HCT116 (cell line): ENCODE results near the gene RNH1. TPM values are rescaled to one million over a fixed set of nuclear protein-coding genes. Genes with fewer than 3 reads are reported as not detected.

ENCODE experiments used
- ATAC-seq: fragments of 200-7000 bp; cut with Tn5 transposase; 2 replicates; pipeline ENCODE4 v1.9.1; 2020; ENCODE audit warnings: mild to moderate bottlenecking, moderate library complexity
- BruUV-seq: library from RNA; stranded (reverse); fragments of 400-500 nt; replicated peaks from 2 replicates; lab custom pipeline; 2021; lab: Mats Ljungman, UMichigan
- CTCF ChIA-PET: fragments of 300-600 bp; sonication (Branson Sonifier 250); formaldehyde crosslinking; loops from one replicate; lab custom pipeline; 2021; ENCODE audit warnings: antibody characterized with exemption; lab: Charles Lee
- POLR2A ChIA-PET: fragments of 300-600, 350-600 bp; sonication (Branson Sonifier 250); formaldehyde crosslinking; loops from one replicate; lab custom pipeline; 2021; ENCODE audit warnings: antibody characterized with exemption; lab: Charles Lee
- RAD21 ChIA-PET, 2 experiments: fragments of 300-600 bp; sonication (Branson Sonifier 250); formaldehyde crosslinking; loops; one replicate each; lab custom pipeline; 2023; ENCODE audit warnings: low total read pairs in 2 of 2; ENCODE audit not compliant: uncharacterized antibody in 2 of 2, unreplicated experiment in 2 of 2, low non-redundant PET in 1 of 2; lab: Charles Lee
- DNase-seq: peaks from one replicate; pipeline ENCODE4 v3.0.0-alpha.2; 2010; ENCODE audit warnings: low read depth, low spot score
- H2AFZ ChIP-seq: fragments of 200-600 bp; shearing (Covaris generic), sonication (generic); 2 replicates; pipeline ENCODE4 v1.6.1; 2017; ENCODE audit warnings: low read depth, mixed run types, mixed read lengths, antibody characterized with exemption, low read length; ENCODE audit not compliant: poor library complexity, severe bottlenecking
- H3K27ac ChIP-seq: 2 replicates; pipeline ENCODE4 v1.5.1; 2012; ENCODE audit warnings: low read depth, low read length
- H3K27me3 ChIP-seq: fragments of 200-600 bp; sonication (generic); 2 replicates; pipeline ENCODE4 v1.6.1; 2016; ENCODE audit warnings: mixed run types, low read length, mixed read lengths; ENCODE audit not compliant: insufficient read depth
- H3K36me3 ChIP-seq, 2 experiments: fragments of 200-500 bp in 1 of 2; fragments of 200-600 bp in 1 of 2; sonication (Bioruptor generic) in 1 of 2; sonication (generic) in 1 of 2; 2 replicates each; pipeline versions ENCODE4 v1.5.1 to v1.6.1; 2014 to 2016; ENCODE audit warnings: low read length in 2 of 2, inconsistent platforms in 1 of 2, mixed read lengths in 1 of 2, mixed run types in 1 of 2; ENCODE audit not compliant: insufficient read depth in 2 of 2, control insufficient read depth in 1 of 2
- H3K4me1 ChIP-seq, 2 experiments: fragments of 200-600 bp in 1 of 2; sonication (generic) in 1 of 2; 2 replicates each; pipeline versions ENCODE4 v1.5.1 to v1.6.1; 2012 to 2017; ENCODE audit warnings: low read length in 2 of 2, inconsistent platforms in 1 of 2, mild to moderate bottlenecking in 1 of 2, mixed read lengths in 1 of 2, mixed run types in 1 of 2, moderate library complexity in 1 of 2; ENCODE audit not compliant: insufficient read depth in 2 of 2, control insufficient read depth in 1 of 2
- H3K4me2 ChIP-seq: fragments of 200-600 bp; sonication (generic); 2 replicates; pipeline ENCODE4 v1.6.1; 2017; ENCODE audit warnings: mixed run types, low read length, mixed read lengths
- H3K4me3 ChIP-seq, 2 experiments: fragments of 200-600 bp in 1 of 2; sonication (generic) in 1 of 2; replicated peaks in 1 of 2; 2 replicates each; pipeline ENCODE4 v1.5.1; 2011 to 2016; ENCODE audit warnings: low read length in 2 of 2, control low read depth in 1 of 2, low read depth in 1 of 2, mild to moderate bottlenecking in 1 of 2, mixed read lengths in 1 of 2, mixed run types in 1 of 2
- H3K79me2 ChIP-seq: fragments of 200-600 bp; sonication (generic); 2 replicates; pipeline ENCODE4 v1.6.1; 2017; ENCODE audit warnings: mild to moderate bottlenecking, mixed run types, low read length, moderate library complexity, mixed read lengths; ENCODE audit not compliant: insufficient read depth
- H3K9ac ChIP-seq: fragments of 200-600 bp; sonication (generic); 2 replicates; pipeline ENCODE4 v1.6.1; 2016; ENCODE audit warnings: low read length, mixed read lengths
- H3K9me2 ChIP-seq: fragments of 200-600 bp; sonication (generic), shearing (Covaris generic); 2 replicates; pipeline ENCODE4 v1.6.1; 2017; ENCODE audit warnings: mixed run types, mild to moderate bottlenecking, moderate library complexity; ENCODE audit not compliant: insufficient read depth
- H3K9me3 ChIP-seq, 2 experiments: fragments of 200-500 bp in 1 of 2; fragments of 200-600 bp in 1 of 2; sonication (Bioruptor generic) in 1 of 2; sonication (generic) in 1 of 2; 2 replicates each; pipeline ENCODE4 v1.6.1; 2014 to 2017; ENCODE audit warnings: low read length in 2 of 2, mixed read lengths in 2 of 2, inconsistent platforms in 1 of 2, low read depth in 1 of 2, mild to moderate bottlenecking in 1 of 2, mixed run types in 1 of 2, moderate library complexity in 1 of 2; ENCODE audit not compliant: control insufficient read depth in 1 of 2, insufficient read depth in 1 of 2
- H4K20me1 ChIP-seq: fragments of 200-600 bp; sonication (generic), shearing (Covaris generic); 2 replicates; pipeline ENCODE4 v1.6.1; 2017; ENCODE audit warnings: mixed run types, mild to moderate bottlenecking, moderate library complexity; ENCODE audit not compliant: insufficient read depth
- JUND ChIP-seq: IDR thresholded peaks from 2 replicates; pipeline ENCODE4 v1.6.1; 2012
- SRF ChIP-seq: IDR thresholded peaks from 2 replicates; pipeline ENCODE4 v1.6.1; 2012; ENCODE audit warnings: low read depth
- intact Hi-C: fragments of 100-400 bp; cut with micrococcal nuclease; formaldehyde crosslinking; loops from 2 replicates; pipeline ENCODE4 v1.10.0; 2022
- total RNA-seq: library from RNA; stranded (reverse); gene quantifications from one replicate; pipeline ENCODE4 v1.2.1, GENCODE V29; 2021; ENCODE audit not compliant: unreplicated experiment
- TF ChIP-seq, protein P1 (sequence below): IDR thresholded peaks from 2 replicates; pipeline ENCODE4 v1.6.1; 2012; ENCODE audit warnings: low read depth

RNH1 gene
- total RNA-seq, 1 experiment from 2014 or later, result 120 TPM

DNA sequence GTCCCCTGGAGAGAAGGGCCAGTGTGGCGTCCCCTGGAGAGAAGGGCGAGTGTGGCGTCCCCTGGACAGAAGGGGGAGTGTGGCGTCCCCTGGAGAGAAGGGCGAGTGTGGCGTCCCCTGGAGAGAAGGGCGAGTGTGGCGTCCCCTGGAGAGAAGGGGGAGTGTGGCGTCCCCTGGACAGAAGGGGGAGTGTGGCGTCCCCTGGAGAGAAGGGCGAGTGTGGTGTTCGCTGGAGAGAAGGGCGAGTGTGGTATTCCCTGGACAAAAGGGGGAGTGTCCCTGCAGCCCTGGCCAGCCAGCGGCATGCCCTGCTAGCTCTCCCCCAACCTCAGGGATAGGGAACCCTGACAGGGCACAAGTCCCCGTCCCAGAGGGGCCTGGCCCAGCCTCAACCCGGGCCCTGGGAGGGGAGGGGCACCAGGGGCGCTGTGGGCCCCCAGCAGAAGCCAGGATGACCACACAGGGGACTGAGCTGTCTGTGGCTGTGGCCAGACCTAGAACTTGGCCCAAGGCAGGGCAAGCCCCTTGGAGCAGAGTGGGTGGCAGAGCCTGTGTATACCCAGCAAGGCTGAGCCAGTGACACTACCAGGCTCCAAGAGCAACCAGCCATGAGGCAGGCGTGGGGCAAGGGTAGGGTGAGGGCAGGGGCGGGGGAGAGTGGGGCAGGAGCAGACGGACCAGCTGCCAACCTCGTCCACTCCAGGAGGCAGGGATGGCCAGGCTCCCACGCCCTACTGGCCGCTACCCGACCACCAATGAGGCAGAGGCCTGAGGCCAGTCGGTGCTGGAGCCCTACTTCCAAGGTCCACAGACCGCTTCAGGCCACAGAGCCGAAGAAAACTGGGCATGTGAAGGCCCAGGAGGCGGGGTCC is 24.2 kb upstream of the RNH1 start:
- H3K4me3 ChIP-seq, result no peak overlapping the region
- RAD21 ChIA-PET, result no interaction called here
- H3K4me1 ChIP-seq, result peaks cover 6 to 10% of the 10 kb centered on the region in 2 experiments; a peak in 3 of 4 replicates
- CTCF ChIA-PET, result no interaction called here
- H3K27me3 ChIP-seq, result no peaks in the 10 kb centered on the region
- intact Hi-C loops, result no loop called here
- BruUV-seq, result no TSS peak
- H3K27ac ChIP-seq, result no peak overlapping the region
- peaks cover 26% of the 10 kb centered on the region for H3K79me2 ChIP-seq
- H2AFZ ChIP-seq, result no peak overlapping the region
- POLR2A ChIA-PET, result no interaction called here
- peaks cover 0 to 26% of the 10 kb centered on the region in 2 experiments; a peak in 2 of 4 replicates for H3K36me3 ChIP-seq
- H3K9ac ChIP-seq, result no peak overlapping the region
- no peak for DNase-seq
- H3K9me3 ChIP-seq, result no peaks in the 10 kb centered on the region
- H4K20me1 ChIP-seq, result no peaks in the 10 kb centered on the region
- H3K9me2 ChIP-seq, result no peaks in the 10 kb centered on the region
- no peak overlapping the region for H3K4me2 ChIP-seq
- no peak for ATAC-seq
- TF ChIP-seq JUND, result no peak

DNA sequence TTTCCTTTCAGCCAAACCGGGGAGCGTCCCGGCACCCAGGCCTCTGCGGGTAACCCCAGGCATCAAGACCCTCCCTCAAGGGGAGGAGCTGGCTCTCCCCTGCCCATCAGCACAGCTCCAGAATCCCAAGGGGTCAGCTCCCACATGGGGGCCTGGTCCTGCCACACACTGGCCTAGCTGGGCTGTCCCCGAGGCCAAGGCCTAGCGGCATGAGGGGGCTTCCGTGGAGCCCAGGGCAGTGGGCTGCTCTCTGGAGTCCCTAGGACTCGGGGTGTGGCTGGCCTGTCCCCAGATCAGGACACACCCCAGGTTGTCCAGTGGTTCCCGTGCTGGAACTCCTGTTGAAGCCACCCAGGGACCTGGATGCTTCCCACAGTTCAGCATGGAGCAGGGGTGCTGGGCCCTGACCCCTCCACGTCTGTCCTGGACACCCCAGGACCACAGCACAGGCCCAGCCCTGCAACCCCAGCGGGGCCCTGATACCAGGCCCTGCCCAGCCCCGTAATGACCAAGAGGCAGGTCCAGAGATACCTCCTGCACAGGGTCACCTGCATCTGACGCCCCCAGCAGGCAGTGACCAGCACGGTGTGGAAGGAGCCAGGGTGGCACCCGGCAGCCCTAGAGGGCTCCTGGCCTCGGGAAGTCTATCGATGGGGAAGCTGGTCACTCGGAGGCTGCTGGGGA is 22.8 kb upstream of the RNH1 start:
- Histone ChIP-seq H3K4me3 (no peak overlapping the region), H4K20me1 (no peaks in the 10 kb centered on the region), H3K36me3 (peaks cover 0 to 26% of the 10 kb centered on the region in 2 experiments; a peak in 2 of 4 replicates), H3K27ac (no peak overlapping the region), H3K79me2 (peaks cover 25% of the 10 kb centered on the region), H3K4me2 (no peak overlapping the region), H2AFZ (no peak overlapping the region), H3K9me3 (no peaks in the 10 kb centered on the region), H3K27me3 (no peaks in the 10 kb centered on the region), H3K9ac (no peak overlapping the region), H3K4me1 (peaks cover 6 to 8% of the 10 kb centered on the region in 2 experiments; a peak in 3 of 4 replicates), H3K9me2 (no peaks in the 10 kb centered on the region)
- ChIA-PET RAD21 (no interaction called here), CTCF (no interaction called here), POLR2A (no interaction called here)
- TF ChIP-seq, protein P1, sequence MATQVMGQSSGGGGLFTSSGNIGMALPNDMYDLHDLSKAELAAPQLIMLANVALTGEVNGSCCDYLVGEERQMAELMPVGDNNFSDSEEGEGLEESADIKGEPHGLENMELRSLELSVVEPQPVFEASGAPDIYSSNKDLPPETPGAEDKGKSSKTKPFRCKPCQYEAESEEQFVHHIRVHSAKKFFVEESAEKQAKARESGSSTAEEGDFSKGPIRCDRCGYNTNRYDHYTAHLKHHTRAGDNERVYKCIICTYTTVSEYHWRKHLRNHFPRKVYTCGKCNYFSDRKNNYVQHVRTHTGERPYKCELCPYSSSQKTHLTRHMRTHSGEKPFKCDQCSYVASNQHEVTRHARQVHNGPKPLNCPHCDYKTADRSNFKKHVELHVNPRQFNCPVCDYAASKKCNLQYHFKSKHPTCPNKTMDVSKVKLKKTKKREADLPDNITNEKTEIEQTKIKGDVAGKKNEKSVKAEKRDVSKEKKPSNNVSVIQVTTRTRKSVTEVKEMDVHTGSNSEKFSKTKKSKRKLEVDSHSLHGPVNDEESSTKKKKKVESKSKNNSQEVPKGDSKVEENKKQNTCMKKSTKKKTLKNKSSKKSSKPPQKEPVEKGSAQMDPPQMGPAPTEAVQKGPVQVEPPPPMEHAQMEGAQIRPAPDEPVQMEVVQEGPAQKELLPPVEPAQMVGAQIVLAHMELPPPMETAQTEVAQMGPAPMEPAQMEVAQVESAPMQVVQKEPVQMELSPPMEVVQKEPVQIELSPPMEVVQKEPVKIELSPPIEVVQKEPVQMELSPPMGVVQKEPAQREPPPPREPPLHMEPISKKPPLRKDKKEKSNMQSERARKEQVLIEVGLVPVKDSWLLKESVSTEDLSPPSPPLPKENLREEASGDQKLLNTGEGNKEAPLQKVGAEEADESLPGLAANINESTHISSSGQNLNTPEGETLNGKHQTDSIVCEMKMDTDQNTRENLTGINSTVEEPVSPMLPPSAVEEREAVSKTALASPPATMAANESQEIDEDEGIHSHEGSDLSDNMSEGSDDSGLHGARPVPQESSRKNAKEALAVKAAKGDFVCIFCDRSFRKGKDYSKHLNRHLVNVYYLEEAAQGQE, result no peak
- TF ChIP-seq SRF, result no peak
- intact Hi-C loops, result no loop called here
- no TSS peak for BruUV-seq
- DNase-seq (no peak), ATAC-seq (no peak)
